SK-N-SH (cell line): ENCODE results near the gene DAB2IP. TPM values are rescaled to one million over a fixed set of nuclear protein-coding genes. Genes with fewer than 3 reads are reported as not detected.

Experiments
- CTCF ChIA-PET: fragments of 300-600, 350-600 bp; formaldehyde crosslinking; extraction: SDS; loops from one replicate; lab custom pipeline; 2021; lab: Yijun Ruan, JAX
- POLR2A ChIA-PET: fragments of 350-600 bp; sonication (Branson Sonifier 250); formaldehyde crosslinking; extraction: SDS; loops from one replicate; lab custom pipeline; 2020; ENCODE audit warnings: antibody characterized with exemption, inconsistent platforms; lab: Yijun Ruan, JAX
- DNase-seq: peaks from one replicate; pipeline ENCODE4 v3.0.0; 2012
- H2AFZ ChIP-seq: fragments of 200-600 bp; sonication (generic); 2 replicates; pipeline ENCODE4 v1.8.1; 2016; ENCODE audit warnings: antibody characterized with exemption, mild to moderate bottlenecking, low read depth
- H3F3A ChIP-seq: fragments of 200-600 bp; sonication (generic); replicated peaks from 2 replicates; pipeline ENCODE3; 2016; ENCODE audit warnings: antibody characterized with exemption, mild to moderate bottlenecking; ENCODE audit not compliant: insufficient read depth
- H3K27ac ChIP-seq, 2 experiments: fragments of 200-500 bp in 1 of 2; fragments of 200-600 bp in 1 of 2; sonication (Bioruptor generic) in 1 of 2; sonication (generic), shearing (Covaris generic) in 1 of 2; 2 replicates each; pipeline versions ENCODE4 v1.5.1 to v1.6.1; 2014 to 2016; ENCODE audit warnings: low read depth in 2 of 2, inconsistent platforms in 1 of 2, low read length in 1 of 2, mild to moderate bottlenecking in 1 of 2, mixed read lengths in 1 of 2
- H3K27me3 ChIP-seq: fragments of 200-600 bp; sonication (generic), shearing (Covaris generic); 2 replicates; pipeline ENCODE4 v1.6.1; 2016; ENCODE audit warnings: mixed run types; ENCODE audit not compliant: insufficient read depth
- H3K36me3 ChIP-seq, 2 experiments: fragments of 200-500 bp in 1 of 2; fragments of 200-600 bp in 1 of 2; sonication (Bioruptor generic) in 1 of 2; sonication (generic) in 1 of 2; replicated peaks in 1 of 2; 2 replicates each; pipeline versions ENCODE3 to v1.5.1; 2014 to 2016; ENCODE audit warnings: low read length in 1 of 2, mild to moderate bottlenecking in 1 of 2; ENCODE audit not compliant: insufficient read depth in 2 of 2, control insufficient read depth in 1 of 2
- H3K4me1 ChIP-seq, 2 experiments: fragments of 200-500 bp in 1 of 2; fragments of 200-600 bp in 1 of 2; sonication (Bioruptor generic) in 1 of 2; sonication (generic), shearing (Covaris generic) in 1 of 2; 2 replicates each; pipeline versions ENCODE4 v1.5.1 to v1.6.1; 2014 to 2016; ENCODE audit warnings: low read depth in 1 of 2, low read length in 1 of 2, mixed run types in 1 of 2; ENCODE audit not compliant: insufficient read depth in 2 of 2, control insufficient read depth in 1 of 2
- H3K4me2 ChIP-seq: fragments of 200-600 bp; sonication (generic), shearing (Covaris generic); 2 replicates; pipeline ENCODE4 v1.6.1; 2017; ENCODE audit warnings: mixed run types
- H3K4me3 ChIP-seq, 2 experiments: fragments of 200-500 bp in 1 of 2; fragments of 200-600 bp in 1 of 2; sonication (Bioruptor generic) in 1 of 2; sonication (generic), shearing (Covaris generic) in 1 of 2; 2 replicates each; pipeline versions ENCODE4 v1.5.1 to v1.8.1; 2014 to 2016; ENCODE audit warnings: low read depth in 2 of 2, inconsistent platforms in 1 of 2, low read length in 1 of 2, mild to moderate bottlenecking in 1 of 2, mixed read lengths in 1 of 2, moderate library complexity in 1 of 2
- H3K79me2 ChIP-seq: fragments of 200-600 bp; sonication (generic); 2 replicates; pipeline ENCODE4 v1.8.1; 2017; ENCODE audit warnings: mild to moderate bottlenecking; ENCODE audit not compliant: insufficient read depth
- H3K9ac ChIP-seq: fragments of 200-600 bp; sonication (generic); 2 replicates; pipeline ENCODE4 v1.6.1; 2017; ENCODE audit warnings: mixed run types
- H3K9me2 ChIP-seq: fragments of 200-600 bp; sonication (generic); 2 replicates; pipeline ENCODE4 v1.6.1; 2017; ENCODE audit warnings: mixed run types
- H3K9me3 ChIP-seq: fragments of 200-600 bp; sonication (generic); 2 replicates; pipeline ENCODE4 v1.6.1; 2017; ENCODE audit warnings: mixed run types, mild to moderate bottlenecking, moderate library complexity
- H4K20me1 ChIP-seq: fragments of 200-600 bp; sonication (generic); 2 replicates; pipeline ENCODE4 v1.6.1; 2017; ENCODE audit warnings: mild to moderate bottlenecking, mixed run types; ENCODE audit not compliant: insufficient read depth
- ELF1 ChIP-seq: IDR thresholded peaks from 2 replicates; pipeline ENCODE4 v1.4.0; 2012
- FOXJ3 ChIP-seq: sonication (generic); formaldehyde crosslinking; IDR thresholded peaks from 2 replicates; pipeline ENCODE4 v1.5.1; 2020; ENCODE audit warnings: mild to moderate bottlenecking, missing genetic modification reagents
- FOXM1 ChIP-seq: IDR thresholded peaks from 2 replicates; pipeline ENCODE4 v1.4.0; 2012; ENCODE audit warnings: low read depth, mild to moderate bottlenecking
- GABPA ChIP-seq: IDR thresholded peaks from 2 replicates; pipeline ENCODE4 v1.4.0; 2012; ENCODE audit warnings: low read depth, mild to moderate bottlenecking
- JUND ChIP-seq: IDR thresholded peaks from 2 replicates; pipeline ENCODE4 v1.4.0; 2012
- NFIC ChIP-seq: IDR thresholded peaks from 2 replicates; pipeline ENCODE4 v1.4.0; 2012; ENCODE audit warnings: borderline replicate concordance
- RAD21 ChIP-seq: IDR thresholded peaks from 2 replicates; pipeline ENCODE4 v1.6.1; 2012; ENCODE audit warnings: mild to moderate bottlenecking, low read length
- RCOR1 ChIP-seq: fragments of 150-350 bp; IDR thresholded peaks from 2 replicates; pipeline ENCODE4 v1.6.1; 2017; ENCODE audit warnings: antibody characterized with exemption, low read length
- RFX5 ChIP-seq: IDR thresholded peaks from 2 replicates; pipeline ENCODE4 v1.6.1; 2012; ENCODE audit warnings: mild to moderate bottlenecking, improper control_type of control experiment, low read length
- RXRA ChIP-seq: IDR thresholded peaks from 2 replicates; pipeline ENCODE4 v1.4.0; 2012; ENCODE audit warnings: low read depth, mild to moderate bottlenecking, borderline replicate concordance
- TAF1 ChIP-seq: IDR thresholded peaks from 2 replicates; pipeline ENCODE4 v1.6.1; 2012; ENCODE audit warnings: low read depth, mild to moderate bottlenecking, low read length, moderate library complexity, borderline replicate concordance
- TEAD4 ChIP-seq: IDR thresholded peaks from 2 replicates; pipeline ENCODE4 v1.4.0; 2012; ENCODE audit warnings: mild to moderate bottlenecking, borderline replicate concordance; ENCODE audit not compliant: insufficient read depth
- WGBS: methylation state at CpG from one replicate; pipeline ENCODE4 v1.1.6; 2017; ENCODE audit warnings: low lambda C conversion rate; 5-methylcytosine and 5-hydroxymethylcytosine counted together
- polyA plus RNA-seq, 3 experiments: library from polyadenylated mRNA; depleted of rRNA; stranded (reverse); fragments of >200 nt; gene quantifications; 2 replicates each; pipeline ENCODE4 v1.2.3, GENCODE V29; 2012
- TF ChIP-seq, protein P1 (sequence below): fragments of 150-350 bp; IDR thresholded peaks from 2 replicates; pipeline ENCODE4 v1.6.1; 2017; ENCODE audit warnings: antibody characterized with exemption, low read length, low read depth, borderline replicate concordance
- TF ChIP-seq, protein P2 (sequence below): IDR thresholded peaks from 2 replicates; pipeline ENCODE4 v1.4.0; 2012; ENCODE audit warnings: low read depth, borderline replicate concordance
- TF ChIP-seq, protein P3 (sequence below): IDR thresholded peaks from 2 replicates; pipeline ENCODE4 v1.4.0; 2012; ENCODE audit warnings: low read depth
- TF ChIP-seq, protein P4 (sequence below): fragments of 150-350 bp; IDR thresholded peaks from 2 replicates; pipeline ENCODE4 v1.6.1; 2016; ENCODE audit warnings: mild to moderate bottlenecking, low read depth, low read length
- TF ChIP-seq, protein P5 (sequence below): fragments of 200-600 bp; sonication (generic); IDR thresholded peaks from 2 replicates; pipeline ENCODE4 v1.6.1; 2017; ENCODE audit warnings: antibody characterized with exemption, mild to moderate bottlenecking, moderate library complexity
- TF ChIP-seq, protein P6 (sequence below): IDR thresholded peaks from 2 replicates; pipeline ENCODE4 v1.4.0; 2012; ENCODE audit warnings: low read depth, borderline replicate concordance

The DAB2IP gene
- polyA plus RNA-seq, 1 of the 3 experiments (the other 2 are of a cell fraction) = 21.4 TPM

GRCh38 chr9:121742923-121743322 is 91.5 kb downstream of the DAB2IP start:
- H3K79me2 ChIP-seq = peaks cover 63% of the 10 kb centered on the region
- peaks cover 28 to 63% of the 10 kb centered on the region in 2 experiments; a peak in 3 of 4 replicates for H3K4me1 ChIP-seq
- H3F3A ChIP-seq = no peaks in the 10 kb centered on the region
- POLR2A ChIA-PET = interaction anchor here (0.7 kb wide), 1 partner anchor 33 kb away, joined by 4 read pairs; no protein-coding TSS in a partner anchor
- no peaks in the 10 kb centered on the region for H3K9me3 ChIP-seq
- H3K4me2 ChIP-seq = peak overlapping the region; percentile 89
- H3K9me2 ChIP-seq = no peaks in the 10 kb centered on the region
- no peaks in the 10 kb centered on the region for H3K36me3 ChIP-seq
- H3K9ac ChIP-seq = peak overlapping the region; percentile 66; the same call in 1 of the 2 replicates
- H2AFZ ChIP-seq = no peak overlapping the region
- CTCF ChIA-PET = interaction anchor here (0.6 to 2.9 kb wide), 8 partner anchors 9 to 247 kb away, joined by 4 to 15 read pairs (median 4); no protein-coding TSS in a partner anchor
- no peak for DNase-seq
- no peaks in the 10 kb centered on the region for H3K27me3 ChIP-seq
- peak overlapping the region in 1 of 2 experiments; percentile 69; a peak in 1 of 4 replicates for H3K4me3 ChIP-seq
- TF ChIP-seq, protein P1, sequence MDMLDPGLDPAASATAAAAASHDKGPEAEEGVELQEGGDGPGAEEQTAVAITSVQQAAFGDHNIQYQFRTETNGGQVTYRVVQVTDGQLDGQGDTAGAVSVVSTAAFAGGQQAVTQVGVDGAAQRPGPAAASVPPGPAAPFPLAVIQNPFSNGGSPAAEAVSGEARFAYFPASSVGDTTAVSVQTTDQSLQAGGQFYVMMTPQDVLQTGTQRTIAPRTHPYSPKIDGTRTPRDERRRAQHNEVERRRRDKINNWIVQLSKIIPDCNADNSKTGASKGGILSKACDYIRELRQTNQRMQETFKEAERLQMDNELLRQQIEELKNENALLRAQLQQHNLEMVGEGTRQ = no peak
- TF ChIP-seq RXRA (no peak), RFX5 (no peak), RAD21 (no peak), JUND (no peak)
- TF ChIP-seq, protein P2, sequence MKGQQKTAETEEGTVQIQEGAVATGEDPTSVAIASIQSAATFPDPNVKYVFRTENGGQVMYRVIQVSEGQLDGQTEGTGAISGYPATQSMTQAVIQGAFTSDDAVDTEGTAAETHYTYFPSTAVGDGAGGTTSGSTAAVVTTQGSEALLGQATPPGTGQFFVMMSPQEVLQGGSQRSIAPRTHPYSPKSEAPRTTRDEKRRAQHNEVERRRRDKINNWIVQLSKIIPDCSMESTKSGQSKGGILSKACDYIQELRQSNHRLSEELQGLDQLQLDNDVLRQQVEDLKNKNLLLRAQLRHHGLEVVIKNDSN = no peak
- TF ChIP-seq, protein P3, sequence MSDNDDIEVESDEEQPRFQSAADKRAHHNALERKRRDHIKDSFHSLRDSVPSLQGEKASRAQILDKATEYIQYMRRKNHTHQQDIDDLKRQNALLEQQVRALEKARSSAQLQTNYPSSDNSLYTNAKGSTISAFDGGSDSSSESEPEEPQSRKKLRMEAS = no peak
- TF ChIP-seq, protein P4, sequence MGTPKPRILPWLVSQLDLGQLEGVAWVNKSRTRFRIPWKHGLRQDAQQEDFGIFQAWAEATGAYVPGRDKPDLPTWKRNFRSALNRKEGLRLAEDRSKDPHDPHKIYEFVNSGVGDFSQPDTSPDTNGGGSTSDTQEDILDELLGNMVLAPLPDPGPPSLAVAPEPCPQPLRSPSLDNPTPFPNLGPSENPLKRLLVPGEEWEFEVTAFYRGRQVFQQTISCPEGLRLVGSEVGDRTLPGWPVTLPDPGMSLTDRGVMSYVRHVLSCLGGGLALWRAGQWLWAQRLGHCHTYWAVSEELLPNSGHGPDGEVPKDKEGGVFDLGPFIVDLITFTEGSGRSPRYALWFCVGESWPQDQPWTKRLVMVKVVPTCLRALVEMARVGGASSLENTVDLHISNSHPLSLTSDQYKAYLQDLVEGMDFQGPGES = no peak
- peaks cover 41% of the 10 kb centered on the region for H4K20me1 ChIP-seq
- WGBS = 69% methylated on average over 2 of the region's 3 CpGs
- H3K27ac ChIP-seq = peak overlapping the region; percentile 76 to 85; a peak in 3 of 4 replicates

DNA sequence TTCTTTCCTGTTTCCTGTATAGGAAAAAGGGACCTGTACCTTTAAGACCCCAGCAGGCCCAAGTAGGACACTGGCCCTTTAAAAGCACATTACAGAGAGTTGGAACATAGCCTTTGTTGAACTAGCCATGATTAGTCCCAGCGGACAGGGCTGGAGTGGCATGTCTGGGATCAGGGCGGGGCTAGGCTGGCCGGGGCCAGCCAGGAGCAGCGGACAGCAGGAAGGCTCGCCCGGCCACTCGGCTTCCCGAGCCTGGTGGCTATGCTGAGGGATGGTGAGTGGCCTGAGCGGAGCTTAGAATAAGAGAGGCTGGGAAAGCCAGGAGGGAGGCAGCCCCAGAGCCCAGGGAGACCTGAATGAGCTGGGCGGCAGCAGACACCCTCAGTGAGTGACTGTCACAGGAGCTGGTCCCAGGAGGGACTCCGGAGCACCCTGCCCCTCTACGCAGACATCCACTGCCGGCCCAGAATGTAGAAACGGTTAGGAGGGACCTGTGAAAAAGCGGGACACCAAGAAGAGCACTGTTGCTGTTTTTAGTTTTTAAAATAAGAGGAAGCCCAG is 92.1 kb downstream of the DAB2IP start:
- no peaks in the 10 kb centered on the region for H3K36me3 ChIP-seq
- peaks cover 69% of the 10 kb centered on the region for H3K79me2 ChIP-seq
- H3K27me3 ChIP-seq = no peaks in the 10 kb centered on the region
- H3K9me3 ChIP-seq = no peaks in the 10 kb centered on the region
- 15% methylated on average over 15 of the region's 15 CpGs for WGBS
- H3K4me1 ChIP-seq = peaks cover 27 to 64% of the 10 kb centered on the region in 2 experiments; a peak in 3 of 4 replicates
- H3K27ac ChIP-seq = peak overlapping the region; percentile 76 to 85
- peak; percentile 94 for DNase-seq
- H3K9ac ChIP-seq = peak overlapping the region; percentile 66
- POLR2A ChIA-PET = interaction anchor here (0.7 kb wide), 1 partner anchor 33 kb away, joined by 4 read pairs; no protein-coding TSS in a partner anchor
- peak overlapping the region; percentile 89 for H3K4me2 ChIP-seq
- CTCF ChIA-PET = interaction anchor here (0.6 to 2.9 kb wide), 15 partner anchors 10 to 382 kb away, joined by 3 to 15 read pairs (median 4); no protein-coding TSS in a partner anchor
- peak overlapping the region; percentile 43 to 69 for H3K4me3 ChIP-seq
- no peaks in the 10 kb centered on the region for H3F3A ChIP-seq
- no peaks in the 10 kb centered on the region for H3K9me2 ChIP-seq
- peaks cover 39% of the 10 kb centered on the region for H4K20me1 ChIP-seq
- H2AFZ ChIP-seq = no peak overlapping the region
- TF ChIP-seq, protein P2 = no peak
- TF ChIP-seq, protein P5, sequence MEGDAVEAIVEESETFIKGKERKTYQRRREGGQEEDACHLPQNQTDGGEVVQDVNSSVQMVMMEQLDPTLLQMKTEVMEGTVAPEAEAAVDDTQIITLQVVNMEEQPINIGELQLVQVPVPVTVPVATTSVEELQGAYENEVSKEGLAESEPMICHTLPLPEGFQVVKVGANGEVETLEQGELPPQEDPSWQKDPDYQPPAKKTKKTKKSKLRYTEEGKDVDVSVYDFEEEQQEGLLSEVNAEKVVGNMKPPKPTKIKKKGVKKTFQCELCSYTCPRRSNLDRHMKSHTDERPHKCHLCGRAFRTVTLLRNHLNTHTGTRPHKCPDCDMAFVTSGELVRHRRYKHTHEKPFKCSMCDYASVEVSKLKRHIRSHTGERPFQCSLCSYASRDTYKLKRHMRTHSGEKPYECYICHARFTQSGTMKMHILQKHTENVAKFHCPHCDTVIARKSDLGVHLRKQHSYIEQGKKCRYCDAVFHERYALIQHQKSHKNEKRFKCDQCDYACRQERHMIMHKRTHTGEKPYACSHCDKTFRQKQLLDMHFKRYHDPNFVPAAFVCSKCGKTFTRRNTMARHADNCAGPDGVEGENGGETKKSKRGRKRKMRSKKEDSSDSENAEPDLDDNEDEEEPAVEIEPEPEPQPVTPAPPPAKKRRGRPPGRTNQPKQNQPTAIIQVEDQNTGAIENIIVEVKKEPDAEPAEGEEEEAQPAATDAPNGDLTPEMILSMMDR = 0 out of 2 replicates have a peak, but pooled peaks have one; percentile 9
- TF ChIP-seq RXRA (no peak), NFIC (peak; percentile 59), RAD21 (peak; percentile 44), TEAD4 (no peak), GABPA (no peak), RCOR1 (peak; percentile 15; the same call in 1 of the 2 replicates), FOXM1 (no peak), RFX5 (no peak), TAF1 (no peak), ELF1 (no peak), FOXJ3 (CRISPR knock-in tag) (no peak)
- TF ChIP-seq, protein P6, sequence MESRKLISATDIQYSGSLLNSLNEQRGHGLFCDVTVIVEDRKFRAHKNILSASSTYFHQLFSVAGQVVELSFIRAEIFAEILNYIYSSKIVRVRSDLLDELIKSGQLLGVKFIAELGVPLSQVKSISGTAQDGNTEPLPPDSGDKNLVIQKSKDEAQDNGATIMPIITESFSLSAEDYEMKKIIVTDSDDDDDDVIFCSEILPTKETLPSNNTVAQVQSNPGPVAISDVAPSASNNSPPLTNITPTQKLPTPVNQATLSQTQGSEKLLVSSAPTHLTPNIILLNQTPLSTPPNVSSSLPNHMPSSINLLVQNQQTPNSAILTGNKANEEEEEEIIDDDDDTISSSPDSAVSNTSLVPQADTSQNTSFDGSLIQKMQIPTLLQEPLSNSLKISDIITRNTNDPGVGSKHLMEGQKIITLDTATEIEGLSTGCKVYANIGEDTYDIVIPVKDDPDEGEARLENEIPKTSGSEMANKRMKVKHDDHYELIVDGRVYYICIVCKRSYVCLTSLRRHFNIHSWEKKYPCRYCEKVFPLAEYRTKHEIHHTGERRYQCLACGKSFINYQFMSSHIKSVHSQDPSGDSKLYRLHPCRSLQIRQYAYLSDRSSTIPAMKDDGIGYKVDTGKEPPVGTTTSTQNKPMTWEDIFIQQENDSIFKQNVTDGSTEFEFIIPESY = no peak
